CD4-positive, alpha-beta memory T cell (primary cell): ENCODE measurements around the gene KIR3DL3. TPM values are rescaled to one million over a fixed set of nuclear protein-coding genes. Genes with fewer than 3 reads are reported as not detected.

ENCODE experiments used
- polyA plus RNA-seq, 2 donors: library from polyadenylated mRNA; unstranded; fragments of 300-500 nt; fragmentation: Illumina TruSeq; gene quantifications; one replicate each; pipeline ENCODE4 v1.2.3, GENCODE V29; 2021
- total RNA-seq, 2 experiments: library from RNA; stranded (reverse); gene quantifications; one replicate each; pipeline ENCODE4 v1.2.3, GENCODE V29; 2021

Gene KIR3DL3
- total and polyA plus RNA-seq, 4 experiments from 2014 or later: not detected

Other genes with a start within 250 kb of the KIR3DL3 start
- gene LAIR2, start 221.6 kb upstream of the KIR3DL3 start, total RNA-seq: under 1 TPM; 0.81 to 0.97 TPM
- gene LAIR2, start 221.6 kb upstream of the KIR3DL3 start, polyA plus RNA-seq: 10 to 100 TPM; 15.9 to 27.9 TPM
- under 1 TPM; 0.35 to 0.47 TPM for gene LILRA2, start 150.7 kb upstream of the KIR3DL3 start, total RNA-seq
- gene LILRA2, start 150.7 kb upstream of the KIR3DL3 start, polyA plus RNA-seq: not detected
- gene LILRA1, start 130.8 kb upstream of the KIR3DL3 start, total RNA-seq: not detected
- gene LILRA1, start 130.8 kb upstream of the KIR3DL3 start, polyA plus RNA-seq: not detected
- gene LILRB1, start 94.0 kb upstream of the KIR3DL3 start, total RNA-seq: 1 to 10 TPM in 1 of 2 experiments, under 1 TPM in 1; 0.64 to 1.6 TPM
- gene LILRB1, start 94.0 kb upstream of the KIR3DL3 start, polyA plus RNA-seq: under 1 TPM in 1 of 2 donors, not detected in 1; 0.34 TPM
- 1 to 10 TPM; 3.2 to 3.5 TPM for gene LILRB4, start 61.5 kb upstream of the KIR3DL3 start, total RNA-seq
- gene LILRB4, start 61.5 kb upstream of the KIR3DL3 start, polyA plus RNA-seq: not detected
- gene KIR2DL3, start 14.1 kb downstream of the KIR3DL3 start, total RNA-seq: not detected
- not detected for gene KIR2DL3, start 14.1 kb downstream of the KIR3DL3 start, polyA plus RNA-seq
- gene KIR2DL1, start 45.4 kb downstream of the KIR3DL3 start, total RNA-seq: not detected
- under 1 TPM in 1 of 2 donors, not detected in 1; 0.15 TPM for gene KIR2DL1, start 45.4 kb downstream of the KIR3DL3 start, polyA plus RNA-seq
- not detected for gene KIR2DL4, start 79.2 kb downstream of the KIR3DL3 start, total RNA-seq
- not detected for gene KIR2DL4, start 79.2 kb downstream of the KIR3DL3 start, polyA plus RNA-seq
- not detected for gene KIR3DL1, start 92.0 kb downstream of the KIR3DL3 start, total RNA-seq
- gene KIR3DL1, start 92.0 kb downstream of the KIR3DL3 start, polyA plus RNA-seq: under 1 TPM in 1 of 2 donors, not detected in 1; 0.16 TPM
- gene KIR2DS4, start 108.2 kb downstream of the KIR3DL3 start, total RNA-seq: not detected
- gene KIR2DS4, start 108.2 kb downstream of the KIR3DL3 start, polyA plus RNA-seq: under 1 TPM in 1 of 2 donors, not detected in 1; 0.11 TPM
- gene KIR3DL2, start 126.0 kb downstream of the KIR3DL3 start, total RNA-seq: under 1 TPM in 1 of 2 experiments, not detected in 1; 0.47 TPM
- 1 to 10 TPM; 1.5 to 3.1 TPM for gene KIR3DL2, start 126.0 kb downstream of the KIR3DL3 start, polyA plus RNA-seq
- gene FCAR, start 149.8 kb downstream of the KIR3DL3 start, total RNA-seq: under 1 TPM in 1 of 2 experiments, not detected in 1; 0.29 TPM
- gene FCAR, start 149.8 kb downstream of the KIR3DL3 start, polyA plus RNA-seq: not detected
- gene NCR1, start 181.7 kb downstream of the KIR3DL3 start, total RNA-seq: not detected
- not detected for gene NCR1, start 181.7 kb downstream of the KIR3DL3 start, polyA plus RNA-seq
- not detected for gene NLRP7, start 223.1 kb downstream of the KIR3DL3 start, total RNA-seq
- gene NLRP7, start 223.1 kb downstream of the KIR3DL3 start, polyA plus RNA-seq: not detected
- gene NLRP2, start 241.9 kb downstream of the KIR3DL3 start, total RNA-seq: 1 to 10 TPM; 5.9 to 9.2 TPM
- 1 to 10 TPM; 2.0 to 7.4 TPM for gene NLRP2, start 241.9 kb downstream of the KIR3DL3 start, polyA plus RNA-seq